ENCODE data around the gene HMGCL. TPM values are rescaled to one million over a fixed set of nuclear protein-coding genes. Genes with fewer than 3 reads are reported as not detected.
"Not testable (repeated sequence)": the region's sequence is repeated elsewhere in the genome, so short reads cannot be mapped to it uniquely, and the experiment has no call there.

HMGCL gene
- total RNA-seq, 1 donor from 2014 or later: 30.3 TPM

GRCh38 chr1:23867542-23867894 lies 42.3 kb upstream of the HMGCL start:
- no peaks in the 10 kb centered on the region for H3K36me3 Mint-ChIP-seq (ENCODE audit: insufficient read depth)
- no peak for DNase-seq (ENCODE audit: low spot score, unreplicated experiment)
- H3K9me3 Mint-ChIP-seq (ENCODE audit: low read depth): no peaks in the 10 kb centered on the region
- peaks cover 10% of the 10 kb centered on the region for H3K27me3 Mint-ChIP-seq
- no peak for TF ChIP-seq CTCF (IDR thresholded peaks at IDR 0.05; ENCODE audit: unreplicated experiment)
- H3K4me3 Mint-ChIP-seq (ENCODE audit: low read depth): peak overlapping the region; percentile 81
- H3K27ac Mint-ChIP-seq: no peak overlapping the region
- H3K4me1 Mint-ChIP-seq (ENCODE audit: low read depth): peaks cover 6% of the 10 kb centered on the region

GRCh38 chr1:23865543-23865930 lies 40.3 kb upstream of the HMGCL start:
- Mint-ChIP-seq H3K4me3 (ENCODE audit: low read depth) (no peak overlapping the region), H3K27me3 (peaks cover 10% of the 10 kb centered on the region), H3K36me3 (ENCODE audit: insufficient read depth) (peaks cover 3% of the 10 kb centered on the region), H3K4me1 (ENCODE audit: low read depth) (peaks cover 6% of the 10 kb centered on the region), H3K9me3 (ENCODE audit: low read depth) (no peaks in the 10 kb centered on the region), H3K27ac (no peak overlapping the region)
- DNase-seq (ENCODE audit: low spot score, unreplicated experiment): no peak
- TF ChIP-seq CTCF (IDR thresholded peaks at IDR 0.05; ENCODE audit: unreplicated experiment): no peak

- TF ChIP-seq CTCF (IDR thresholded peaks at IDR 0.05; ENCODE audit: unreplicated experiment): no peak
- Mint-ChIP-seq H3K27ac (no peak overlapping the region), H3K27me3 (peaks cover 10% of the 10 kb centered on the region), H3K36me3 (ENCODE audit: insufficient read depth) (peaks cover 4% of the 10 kb centered on the region), H3K9me3 (ENCODE audit: low read depth) (no peaks in the 10 kb centered on the region), H3K4me1 (ENCODE audit: low read depth) (peaks cover 6% of the 10 kb centered on the region), H3K4me3 (ENCODE audit: low read depth) (no peak overlapping the region)
- DNase-seq (ENCODE audit: low spot score, unreplicated experiment): no peak
Measured at GRCh38 chr1:23864801-23865542, 39.7 kb upstream of the HMGCL start.

GRCh38 chr1:23862640-23863039 lies 37.4 kb upstream of the HMGCL start:
- no peak for TF ChIP-seq CTCF (IDR thresholded peaks at IDR 0.05; ENCODE audit: unreplicated experiment)
- Mint-ChIP-seq H3K9me3 (ENCODE audit: low read depth) (no peaks in the 10 kb centered on the region), H3K36me3 (ENCODE audit: insufficient read depth) (peaks cover 7% of the 10 kb centered on the region), H3K4me3 (ENCODE audit: low read depth) (no peak overlapping the region), H3K27ac (no peak overlapping the region), H3K27me3 (no peaks in the 10 kb centered on the region), H3K4me1 (ENCODE audit: low read depth) (peaks cover 6% of the 10 kb centered on the region)
- DNase-seq (ENCODE audit: low spot score, unreplicated experiment): no peak

GRCh38 chr1:23854568-23854967 lies 29.3 kb upstream of the HMGCL start:
- no peaks in the 10 kb centered on the region for H3K4me1 Mint-ChIP-seq (ENCODE audit: low read depth)
- H3K4me3 Mint-ChIP-seq (ENCODE audit: low read depth): no peak overlapping the region
- no peak for TF ChIP-seq CTCF (IDR thresholded peaks at IDR 0.05; ENCODE audit: unreplicated experiment)
- no peaks in the 10 kb centered on the region for H3K9me3 Mint-ChIP-seq (ENCODE audit: low read depth)
- no peak overlapping the region for H3K27ac Mint-ChIP-seq
- no peak for DNase-seq (ENCODE audit: low spot score, unreplicated experiment)
- no peaks in the 10 kb centered on the region for H3K27me3 Mint-ChIP-seq
- H3K36me3 Mint-ChIP-seq (ENCODE audit: insufficient read depth): peaks cover 22% of the 10 kb centered on the region

GRCh38 chr1:23853124-23853523 lies 27.9 kb upstream of the HMGCL start:
- H3K27ac Mint-ChIP-seq; H3K4me3 Mint-ChIP-seq (ENCODE audit: low read depth); DNase-seq (ENCODE audit: low spot score, unreplicated experiment); H3K27me3 Mint-ChIP-seq; H3K9me3 Mint-ChIP-seq (ENCODE audit: low read depth); H3K4me1 Mint-ChIP-seq (ENCODE audit: low read depth): not testable (repeated sequence)
- peaks cover 32% of the 10 kb centered on the region for H3K36me3 Mint-ChIP-seq (ENCODE audit: insufficient read depth)

GRCh38 chr1:23851406-23851805 lies 26.2 kb upstream of the HMGCL start:
- H3K27me3 Mint-ChIP-seq; DNase-seq (ENCODE audit: low spot score, unreplicated experiment); H3K27ac Mint-ChIP-seq; H3K4me3 Mint-ChIP-seq (ENCODE audit: low read depth); H3K9me3 Mint-ChIP-seq (ENCODE audit: low read depth); H3K4me1 Mint-ChIP-seq (ENCODE audit: low read depth): not testable (repeated sequence)
- peaks cover 40% of the 10 kb centered on the region for H3K36me3 Mint-ChIP-seq (ENCODE audit: insufficient read depth)
